GM10266 (cell line): ENCODE results near the gene SPATA17.
"Not testable (repeated sequence)": the region's sequence is repeated elsewhere in the genome, so short reads cannot be mapped to it uniquely, and the experiment has no call there.

ENCODE experiments used
- DNase-seq: peaks from one replicate; pipeline ENCODE4 v3.0.0; 2012; ENCODE audit errors: extremely low spot score
- CTCF ChIP-seq: IDR thresholded peaks from 2 replicates; pipeline ENCODE4 v1.5.1; 2012; ENCODE audit warnings: mild to moderate bottlenecking, low read depth; ENCODE audit not compliant: control insufficient read depth, insufficient read depth; ENCODE audit errors: missing control alignments

Gene SPATA17

GRCh38 chr1:217630711-217631591 lies at the start of gene SPATA17, which contains the start of gene GPATCH2:
Gene SPATA17, plus strand, starts transcription at chr1:217631344. Its CDS starts 35 bp downstream, at chr1:217631379.
Gene GPATCH2, minus strand, starts transcription at chr1:217631090. Its CDS starts 119 bp downstream, at chr1:217630971.
- DNase-seq, result peak; percentile 76
- TF ChIP-seq CTCF, result no peak

- DNase-seq, result not testable (repeated sequence)
These were observed 46.8 kb upstream of the SPATA17 start for GRCh38 chr1:217584286-217584811.

- TF ChIP-seq CTCF, result no peak
- no peak for DNase-seq
These were observed 45.6 kb upstream of the SPATA17 start for GRCh38 chr1:217585577-217585976.

- DNase-seq, result no peak
These were observed 44.6 kb upstream of the SPATA17 start for GRCh38 chr1:217586586-217586985.

GRCh38 chr1:217590598-217590997 lies 40.5 kb upstream of the SPATA17 start:
- DNase-seq, result no peak
- no peak for TF ChIP-seq CTCF

More at GRCh38 chr1:217586586-217586985, 44.6 kb upstream of the SPATA17 start:
- TF ChIP-seq CTCF, result no peak

GRCh38 chr1:217599154-217599553 lies 32.0 kb upstream of the SPATA17 start:
- no peak for TF ChIP-seq CTCF
- no peak for DNase-seq

GRCh38 chr1:217602380-217602779 lies 28.8 kb upstream of the SPATA17 start:
- no peak for DNase-seq
- no peak for TF ChIP-seq CTCF

- DNase-seq, result no peak
- no peak for TF ChIP-seq CTCF
These were observed 25.8 kb upstream of the SPATA17 start for GRCh38 chr1:217605390-217605789.
